ENCODE results near the gene GLRX5.

The GLRX5 gene

DNA sequence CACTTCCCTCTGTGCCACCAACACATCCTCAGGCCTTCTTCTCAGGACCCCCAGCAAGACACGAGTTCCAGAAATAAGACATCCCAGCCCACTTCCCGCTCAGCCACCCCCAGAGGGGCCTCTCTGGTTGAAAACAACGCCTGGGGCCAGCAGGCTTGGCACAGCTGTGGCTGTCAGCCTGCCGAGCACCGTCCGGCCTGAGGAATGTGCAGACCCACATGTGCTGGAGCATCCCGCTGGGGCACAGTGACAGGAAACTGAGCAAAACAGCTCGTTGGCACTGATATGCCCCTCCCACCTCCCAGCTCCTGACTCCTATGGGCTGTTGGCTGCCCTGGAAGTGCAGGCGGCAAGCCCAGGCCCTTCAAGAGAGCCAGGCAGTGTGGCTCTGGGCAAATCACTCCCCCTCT, 19.8 kb upstream of the GLRX5 start:
- DNase-seq (ENCODE audit: low read depth) = no peak
- H3K4me3 ChIP-seq (ENCODE audit: low read depth, low read length) = peak overlapping the region; percentile 74

DNA sequence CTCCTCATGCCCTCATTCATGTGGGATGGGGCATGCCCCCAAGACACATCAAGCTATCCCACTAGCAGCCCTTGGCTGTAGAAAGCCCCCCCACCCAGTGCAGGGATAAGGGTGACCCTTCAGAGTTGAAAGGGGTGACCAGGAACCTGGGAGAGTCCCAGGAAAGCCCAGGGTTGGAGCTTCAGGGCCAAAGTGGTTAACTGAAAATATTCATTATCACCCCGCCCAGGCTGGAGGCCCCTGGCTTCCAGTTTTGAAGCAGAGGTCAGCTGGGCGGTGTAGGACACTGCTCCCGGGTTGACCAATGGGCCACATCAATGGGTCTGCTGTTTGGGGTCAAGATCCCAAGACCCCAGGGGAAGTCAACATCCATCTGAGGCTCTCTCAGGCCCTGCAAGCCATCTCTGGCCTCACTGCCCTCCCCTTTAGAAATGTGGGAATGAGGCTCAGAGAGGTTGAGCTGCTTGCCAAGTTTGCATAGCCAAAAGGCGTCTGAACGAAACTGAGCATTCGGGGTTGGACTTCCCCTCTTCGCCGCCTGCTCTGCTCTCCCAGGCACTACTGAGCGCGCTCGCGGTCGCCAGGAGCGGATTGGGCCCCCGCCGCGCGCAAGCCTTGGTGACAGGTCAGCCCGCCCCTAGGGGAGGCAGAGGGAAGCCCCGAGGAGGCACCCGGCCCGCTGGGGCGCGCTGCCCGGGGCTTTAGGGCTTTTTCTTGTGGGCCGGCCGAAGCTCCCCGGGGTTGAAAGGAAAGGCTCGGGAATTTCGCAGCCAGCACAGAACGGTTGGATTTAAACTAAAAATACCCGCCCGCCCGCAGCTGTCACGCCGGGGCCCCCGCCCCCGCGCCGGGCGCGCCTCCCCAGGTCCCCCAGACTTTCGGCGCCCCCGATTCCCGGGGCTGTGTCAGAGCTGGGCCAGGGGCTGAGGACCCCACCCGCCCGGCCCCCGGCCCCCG, 19.0 kb upstream of the GLRX5 start:
- DNase-seq (ENCODE audit: low read depth) = no peak
- peak overlapping the region; percentile 74 for H3K4me3 ChIP-seq (ENCODE audit: low read depth, low read length)

DNA sequence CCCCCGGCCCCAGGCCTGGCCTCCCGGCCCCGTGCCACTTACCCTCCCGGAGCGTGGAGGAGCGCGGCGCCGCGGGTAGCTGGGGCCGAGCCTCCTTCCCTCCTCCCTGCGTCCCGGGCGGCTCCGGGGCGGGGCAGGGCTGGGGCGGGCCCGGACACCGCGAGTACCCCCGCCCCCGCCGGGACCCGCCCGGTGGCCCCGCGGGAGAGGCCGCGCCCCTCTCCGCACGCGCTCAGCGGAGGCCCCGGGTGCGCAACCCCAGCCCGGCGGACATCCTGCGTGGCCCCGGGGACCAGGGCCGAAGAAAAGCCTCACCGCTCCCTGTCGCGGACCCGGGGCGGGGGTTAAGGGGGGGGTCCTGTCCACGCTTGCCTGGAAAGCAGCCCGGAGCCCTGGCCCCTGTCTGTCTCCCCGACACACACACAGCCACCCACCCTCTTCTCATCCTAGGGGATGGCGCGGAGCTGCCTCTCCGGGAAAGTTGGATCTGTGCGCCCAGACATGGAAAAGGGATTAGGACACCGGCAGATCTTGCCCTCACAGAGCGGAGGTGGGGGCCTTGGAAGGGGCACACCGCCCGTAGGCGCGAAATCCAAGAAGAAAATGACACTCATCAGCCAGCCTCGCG, 18.2 kb upstream of the GLRX5 start, which contains the start of gene SYNE3:
TSS of gene SYNE3 (minus strand) at position 97 of the 628 bp plus-strand sequence. CDS start 40,829 bp downstream, outside the sequence.
- H3K4me3 ChIP-seq (ENCODE audit: low read depth, low read length) = peak within 1 kb of the TSS; percentile 74
- no peak for DNase-seq (ENCODE audit: low read depth)

DNA sequence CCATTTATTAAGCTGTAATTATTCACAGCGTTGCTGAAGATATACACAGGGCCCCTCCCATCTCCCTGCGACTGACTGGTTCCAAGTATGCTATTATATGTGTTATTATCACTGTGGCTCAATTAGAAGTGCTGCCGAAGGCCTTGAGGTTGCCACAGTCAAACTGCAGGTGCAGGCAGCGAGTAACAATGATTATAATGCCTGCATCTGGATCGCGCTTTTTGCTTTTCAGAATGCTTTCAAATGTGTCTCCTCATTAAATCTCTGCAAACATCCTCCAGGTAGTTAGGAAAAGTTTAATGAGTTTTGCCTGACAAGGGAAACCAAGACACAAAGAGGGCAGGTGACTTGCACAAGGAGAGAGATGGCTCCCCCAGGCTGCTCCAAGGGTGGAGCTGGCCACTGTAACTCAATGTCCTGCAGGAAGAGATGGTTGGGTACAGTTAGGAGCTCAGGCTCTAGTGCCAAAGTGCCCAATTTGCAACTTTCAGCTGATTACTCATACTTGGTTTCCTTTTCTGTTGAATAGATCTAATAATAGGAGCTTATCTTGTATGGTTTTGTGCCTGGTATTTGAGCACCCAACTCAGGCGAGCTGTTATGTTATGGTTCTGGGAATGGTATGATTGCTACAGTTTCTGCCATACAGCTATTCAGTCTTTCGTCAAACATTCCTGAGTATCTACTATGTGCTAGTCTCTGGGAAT, 16.7 kb upstream of the GLRX5 start:
- no peak for DNase-seq (ENCODE audit: low read depth)
- H3K4me3 ChIP-seq (ENCODE audit: low read depth, low read length) = no peak overlapping the region

DNA sequence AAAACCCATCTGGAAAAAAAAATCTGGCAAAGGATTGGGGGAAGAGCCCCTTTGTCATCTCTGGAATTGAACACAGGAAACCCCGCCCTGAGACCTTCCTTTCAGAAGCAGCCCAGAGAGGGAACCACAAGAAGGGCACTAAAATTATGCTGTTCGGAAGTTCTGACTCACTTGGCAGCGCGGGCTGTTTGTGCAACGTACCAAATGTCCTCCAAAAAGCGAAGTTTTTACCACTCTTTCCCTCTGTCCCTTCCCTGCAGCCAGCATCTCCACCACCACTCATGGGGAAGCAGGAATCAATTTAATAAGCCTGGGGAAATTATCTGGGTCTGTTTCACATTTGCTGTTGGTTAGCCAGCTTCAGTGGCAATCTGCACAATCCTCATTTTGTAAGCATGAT, 15.2 kb upstream of the GLRX5 start:
- no peak for DNase-seq (ENCODE audit: low read depth)
- no peak overlapping the region for H3K4me3 ChIP-seq (ENCODE audit: low read depth, low read length)

DNA sequence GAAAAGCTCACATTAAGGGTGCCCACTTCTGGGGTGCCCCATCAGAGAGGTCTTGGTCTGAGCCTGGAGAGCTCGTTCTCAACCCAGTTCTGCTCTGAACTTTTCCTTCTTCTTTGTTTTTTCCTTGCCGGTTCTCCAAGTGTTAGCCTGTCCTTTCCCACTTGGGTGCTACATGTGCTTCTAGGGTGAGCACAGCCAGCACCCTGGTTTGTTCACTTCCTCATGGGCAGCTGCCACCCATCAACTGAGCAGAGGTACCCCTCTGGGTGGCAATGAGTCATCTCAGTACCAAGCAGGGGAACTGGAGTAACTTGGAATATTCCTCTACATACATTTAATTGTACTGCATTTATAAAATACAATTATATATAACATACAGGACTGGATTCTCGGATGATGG, 14.5 kb upstream of the GLRX5 start:
- no peak overlapping the region for H3K4me3 ChIP-seq (ENCODE audit: low read depth, low read length)
- DNase-seq (ENCODE audit: low read depth) = no peak

DNA sequence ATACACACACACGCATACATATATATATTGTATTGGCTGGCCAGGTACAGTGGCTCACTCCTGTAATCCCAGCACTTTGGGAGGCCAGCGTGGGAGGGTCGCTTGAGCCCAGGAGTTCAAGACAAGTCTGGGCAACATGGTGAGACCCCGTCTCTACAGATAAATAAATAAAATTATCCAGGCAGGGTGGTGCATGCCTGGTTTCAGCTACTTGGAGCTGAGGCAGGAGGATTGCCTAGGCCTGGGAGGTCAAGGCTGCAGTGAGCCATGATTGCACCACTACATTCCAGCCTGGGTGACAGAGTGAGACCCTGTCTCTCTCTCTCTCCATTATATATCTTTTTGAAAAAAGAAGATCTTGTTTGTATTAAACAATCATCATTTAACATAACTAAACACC, 13.8 kb upstream of the GLRX5 start:
- no peak for DNase-seq (ENCODE audit: low read depth)
- H3K4me3 ChIP-seq (ENCODE audit: low read depth, low read length) = no peak overlapping the region

DNA sequence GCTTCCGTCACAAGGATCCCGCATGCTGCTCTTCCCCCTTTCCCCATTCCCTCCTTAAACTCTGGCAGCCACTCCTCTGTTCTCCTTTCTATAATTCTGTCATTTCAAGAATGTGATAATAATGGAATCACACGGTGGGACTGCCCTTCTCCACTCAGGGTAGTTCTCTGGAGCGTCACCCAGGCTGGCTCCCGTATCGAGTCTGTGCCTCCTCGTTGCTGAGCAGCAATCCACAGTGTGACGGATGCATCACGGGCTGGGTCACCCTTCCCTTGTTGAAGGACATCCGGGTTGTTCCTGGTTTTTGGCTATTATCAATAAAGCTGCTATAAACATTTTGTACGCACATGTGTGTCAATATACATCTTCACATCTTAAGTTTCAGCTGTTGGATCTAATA, 12.7 kb upstream of the GLRX5 start:
- H3K4me3 ChIP-seq (ENCODE audit: low read depth, low read length) = no peak overlapping the region
- DNase-seq (ENCODE audit: low read depth) = no peak

DNA sequence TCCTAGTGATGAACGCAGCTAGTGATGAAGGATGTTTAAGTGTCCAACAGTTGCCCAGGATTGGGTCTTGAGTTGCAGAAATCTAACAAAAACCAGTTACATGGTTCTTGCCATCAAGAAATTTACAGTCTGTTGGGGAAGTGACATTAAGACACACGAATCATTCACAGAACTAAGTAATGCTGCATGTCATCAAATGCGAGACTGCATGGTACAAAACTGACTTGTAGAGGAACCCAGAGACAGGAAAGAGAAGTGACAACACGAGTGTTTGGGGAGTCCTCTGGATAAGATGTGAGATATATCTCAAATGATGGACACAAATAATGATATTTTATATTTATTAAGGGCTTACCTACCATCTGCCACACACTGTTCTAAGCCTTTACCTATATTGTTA, 12.3 kb upstream of the GLRX5 start:
- no peak overlapping the region for H3K4me3 ChIP-seq (ENCODE audit: low read depth, low read length)
- DNase-seq (ENCODE audit: low read depth) = no peak

DNA sequence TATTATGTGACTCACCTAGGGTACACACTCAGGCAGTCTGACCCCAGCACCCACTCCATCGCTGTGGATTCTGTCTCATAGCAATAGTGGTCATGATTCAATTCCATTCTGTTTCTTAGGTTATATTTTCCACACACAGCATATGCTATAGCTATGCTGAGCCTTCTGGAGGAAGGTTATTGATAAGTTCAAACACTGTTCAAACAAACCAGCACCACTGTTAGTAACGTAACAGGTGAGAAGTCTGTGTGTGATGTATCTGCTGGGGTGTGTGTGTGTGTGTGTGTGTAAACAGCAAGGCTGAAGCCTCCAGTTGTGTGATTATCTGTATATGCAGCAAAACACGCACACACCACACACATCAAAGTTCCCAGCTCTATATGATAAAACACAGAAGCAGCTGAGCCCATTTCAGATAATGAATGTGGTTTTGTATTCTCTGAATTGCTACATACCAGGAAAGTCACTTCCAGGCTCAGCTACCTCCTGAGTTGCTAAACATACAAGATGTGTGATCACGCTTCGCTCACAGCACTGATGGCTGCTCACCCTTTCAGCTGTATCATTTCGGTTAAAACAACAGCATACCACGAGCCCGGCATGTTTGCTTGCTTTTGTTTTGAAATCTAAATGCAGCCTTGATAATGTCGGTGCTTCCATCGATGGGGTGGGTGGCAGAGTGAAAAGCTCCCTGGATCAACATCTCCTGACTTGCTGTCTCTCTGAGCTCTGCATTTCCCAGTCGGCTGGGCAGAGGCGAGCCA, 11.6 kb upstream of the GLRX5 start:
- H3K4me3 ChIP-seq (ENCODE audit: low read depth, low read length) = no peak overlapping the region
- no peak for DNase-seq (ENCODE audit: low read depth)

DNA sequence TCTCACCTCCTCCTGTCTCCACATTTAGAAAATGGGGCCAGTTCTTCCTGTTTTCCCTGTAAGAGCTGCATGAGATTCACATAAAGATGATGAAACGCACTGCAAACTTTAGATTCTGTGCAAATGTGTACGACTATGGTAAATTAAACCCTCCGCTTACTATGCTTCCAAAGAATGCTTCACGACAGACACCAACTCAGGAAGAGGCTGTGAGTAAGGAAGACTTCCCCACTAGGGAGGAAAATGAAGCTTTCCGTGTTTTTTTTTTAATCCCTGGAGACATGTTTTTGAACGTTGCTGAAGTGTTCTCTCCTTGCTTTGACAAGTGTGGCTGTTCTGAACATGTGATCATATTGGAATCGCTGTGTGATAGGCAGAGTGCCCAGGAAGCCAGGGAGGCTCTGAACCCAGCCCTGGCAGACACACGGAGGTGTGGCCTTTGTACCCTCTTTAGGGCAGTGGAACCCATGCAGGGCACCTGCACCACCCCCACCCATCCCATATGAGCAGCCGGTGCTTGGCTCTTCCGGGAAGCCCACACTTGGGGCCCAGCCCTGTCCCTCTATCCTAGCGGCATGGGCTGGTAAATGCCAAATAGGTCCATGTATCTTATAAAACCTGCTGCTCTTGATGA, 10.9 kb upstream of the GLRX5 start:
- peak; percentile 90 for DNase-seq (ENCODE audit: low read depth)
- no peak overlapping the region for H3K4me3 ChIP-seq (ENCODE audit: low read depth, low read length)

DNA sequence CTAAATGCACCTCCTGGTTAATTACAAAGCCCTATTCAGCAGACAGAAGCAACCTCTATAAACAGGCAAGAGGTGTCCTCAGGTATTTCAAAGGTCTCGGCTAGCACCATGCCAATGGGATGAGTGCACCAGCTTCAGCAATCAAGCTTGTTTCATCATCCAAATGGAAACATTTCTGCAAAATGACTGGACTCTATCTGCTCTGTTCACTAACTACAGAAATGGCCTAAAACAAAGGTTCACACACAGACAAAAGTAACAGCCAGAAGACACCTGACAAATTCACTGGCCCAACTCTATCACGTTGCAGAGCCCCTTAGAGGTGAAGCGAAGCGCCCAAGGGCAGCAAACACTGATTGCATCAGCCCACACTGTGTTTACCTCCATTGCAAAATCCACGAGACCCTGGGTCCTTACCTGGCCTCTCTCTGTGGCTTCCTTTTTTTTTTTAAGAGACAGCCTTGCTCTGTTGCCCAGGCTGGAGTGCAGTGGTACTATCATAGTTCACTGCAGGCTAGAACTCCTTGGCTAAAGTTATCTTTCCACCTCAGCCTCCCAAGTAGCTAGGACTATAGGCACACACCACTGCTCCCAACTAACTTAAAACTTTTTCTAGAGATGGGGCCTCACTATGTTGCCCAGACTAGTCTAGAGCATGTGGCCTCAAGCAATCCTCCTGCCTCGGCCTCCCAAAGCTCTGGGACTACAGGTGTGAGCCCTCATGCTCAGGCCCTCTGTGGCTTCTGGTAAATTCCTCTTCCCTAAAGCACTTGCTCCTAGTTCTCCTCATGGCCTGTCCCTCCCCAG, 9.9 kb upstream of the GLRX5 start:
- no peak overlapping the region for H3K4me3 ChIP-seq (ENCODE audit: low read depth, low read length)
- DNase-seq (ENCODE audit: low read depth) = no peak

DNA sequence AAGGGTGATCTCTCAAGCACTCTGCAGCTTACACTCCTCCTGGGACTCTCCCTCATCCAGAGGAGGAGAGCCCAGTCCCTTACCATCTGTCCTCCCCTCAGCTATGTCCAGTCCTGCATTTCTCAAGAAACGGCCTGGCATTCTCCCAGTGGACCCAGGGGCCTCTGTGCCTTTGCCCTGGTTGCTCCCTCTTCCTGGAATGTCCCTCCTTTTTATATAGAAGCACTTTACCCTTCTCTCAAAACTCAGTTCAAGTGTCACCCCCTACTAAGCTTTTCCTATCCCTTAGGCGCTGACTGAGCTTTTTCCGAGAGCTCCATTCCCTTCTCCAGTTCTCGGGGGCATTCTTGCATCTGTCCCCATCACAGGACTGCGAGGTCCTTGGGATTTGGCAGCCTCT, 8.9 kb upstream of the GLRX5 start:
- DNase-seq (ENCODE audit: low read depth) = no peak
- no peak overlapping the region for H3K4me3 ChIP-seq (ENCODE audit: low read depth, low read length)

DNA sequence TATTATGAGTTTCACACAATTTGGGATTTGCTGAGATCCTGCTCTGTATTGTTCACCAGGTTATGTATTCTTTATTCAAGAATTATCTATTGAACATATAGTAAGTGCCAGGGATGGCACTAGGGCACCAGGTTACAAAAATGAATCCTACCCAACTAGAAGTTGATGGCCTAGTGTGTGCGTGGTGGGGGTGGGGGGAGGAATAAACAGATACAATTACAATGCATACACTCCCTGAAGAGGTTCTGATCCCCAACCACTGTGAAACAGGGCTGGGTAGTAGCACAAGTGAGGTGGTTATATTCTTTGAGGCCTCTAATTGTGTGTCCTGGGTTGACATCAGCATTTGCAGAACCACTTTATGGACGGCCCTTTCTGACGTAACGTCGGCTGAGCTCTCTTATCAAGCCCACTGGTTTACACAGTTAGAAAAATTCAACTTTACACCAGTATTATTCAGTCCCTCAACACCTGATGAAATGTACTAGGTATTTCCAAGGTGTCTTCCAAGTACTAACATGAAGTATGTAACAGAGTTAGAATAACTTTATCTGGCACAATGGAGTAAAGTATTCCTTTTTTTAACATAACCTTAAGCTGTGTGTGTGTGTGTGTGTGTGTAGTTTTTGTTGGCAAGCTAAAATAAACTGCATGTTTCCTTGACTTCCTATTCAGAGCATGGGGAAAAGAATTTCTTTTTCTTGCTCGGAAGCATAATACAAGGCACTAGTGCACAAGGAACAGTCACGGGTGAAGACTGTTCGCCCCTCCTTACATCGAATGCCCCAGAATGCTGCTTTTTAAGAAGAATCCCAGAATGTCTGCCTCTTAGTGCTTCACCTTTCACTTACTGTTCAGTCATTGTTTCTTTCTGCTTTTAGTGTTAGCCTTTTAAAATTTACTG, 8.1 kb upstream of the GLRX5 start:
- DNase-seq (ENCODE audit: low read depth) = no peak
- H3K4me3 ChIP-seq (ENCODE audit: low read depth, low read length) = no peak overlapping the region

DNA sequence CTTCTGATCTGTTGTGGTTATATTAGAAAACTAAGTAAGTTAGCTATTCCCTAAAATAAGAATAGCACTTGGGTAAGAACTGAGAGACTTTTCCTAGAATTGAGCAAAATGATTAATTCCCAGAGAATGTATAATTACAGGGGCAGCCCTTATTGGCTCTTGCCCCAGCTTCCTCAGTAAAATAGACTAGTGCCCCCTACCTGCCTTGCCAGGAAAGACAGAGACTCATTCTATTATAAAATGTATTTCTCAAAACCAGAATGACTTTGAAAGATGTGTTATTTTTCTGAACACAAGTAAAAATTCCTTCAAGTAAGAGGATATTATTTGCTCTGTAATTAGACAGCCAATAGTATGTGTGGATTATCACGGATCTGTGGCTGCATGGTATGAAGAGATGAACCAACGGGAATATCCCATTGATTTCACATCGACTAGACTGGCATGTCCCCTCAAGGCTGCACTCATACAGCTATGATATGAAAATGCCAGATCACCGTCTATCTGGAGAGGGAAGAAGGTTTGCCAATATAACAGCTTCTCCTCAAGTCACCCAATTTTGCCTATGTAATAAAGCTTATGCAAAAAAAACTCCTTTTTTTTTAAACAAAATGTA, 7.4 kb upstream of the GLRX5 start:
- H3K4me3 ChIP-seq (ENCODE audit: low read depth, low read length) = no peak overlapping the region
- no peak for DNase-seq (ENCODE audit: low read depth)

DNA sequence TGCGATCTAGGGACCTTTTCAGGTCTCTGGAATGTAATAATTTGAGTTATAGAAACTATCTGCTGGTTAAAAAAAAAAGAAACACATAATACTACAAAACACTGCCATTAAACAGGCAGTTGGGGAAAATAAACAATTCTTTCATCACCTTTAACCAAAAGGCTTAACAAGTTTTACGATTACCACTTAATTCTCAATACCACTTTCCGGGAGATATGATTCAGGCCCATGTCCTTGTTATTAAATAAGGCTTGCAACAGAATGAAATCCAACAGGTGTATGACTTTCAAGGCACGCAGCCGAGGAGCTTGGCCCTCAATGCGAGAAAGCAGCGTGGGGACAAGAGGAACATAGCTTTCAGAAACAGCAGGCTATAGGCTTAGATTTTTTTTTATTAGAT, 5.6 kb upstream of the GLRX5 start:
- no peak overlapping the region for H3K4me3 ChIP-seq (ENCODE audit: low read depth, low read length)
- no peak for DNase-seq (ENCODE audit: low read depth)
